IPS-NIHi7 (cell line): Measurements from ENCODE around the gene TCHH.

Experiments
- DNase-seq: peaks from one replicate; pipeline ENCODE4 v3.0.0; 2012; ENCODE audit warnings: mixed read lengths; ENCODE audit errors: extremely low spot score

The TCHH gene

GRCh38 chr1:152067929-152068328, 47.3 kb downstream of the TCHH start:
- no peak for DNase-seq

- no peak for DNase-seq
These were observed 48.1 kb downstream of the TCHH start for GRCh38 chr1:152067150-152067549.

- no peak for DNase-seq
These were observed 53.3 kb downstream of the TCHH start for GRCh38 chr1:152061952-152062351.
